ENCODE measurements around the gene NOL8.

NOL8 gene

GRCh38 chr9:92292338-92293074 lies 32.6 kb downstream of the NOL8 start:
- Histone ChIP-seq H3K27me3 (replicated peaks; ENCODE audit: control insufficient read depth, insufficient read depth, low read length) (no peaks in the 10 kb centered on the region), H3K9ac (ENCODE audit: low read length) (peak overlapping the region; percentile 99), H3K4me3 (ENCODE audit: low read length) (peak overlapping the region; percentile 98), H3K4me1 (ENCODE audit: control insufficient read depth, insufficient read depth, low read length) (peaks cover 39% of the 10 kb centered on the region), H3K9me3 (ENCODE audit: control insufficient read depth, low read length) (no peaks in the 10 kb centered on the region), H3K36me3 (ENCODE audit: control insufficient read depth, insufficient read depth, low read length, severe bottlenecking) (peaks cover 39% of the 10 kb centered on the region)
- peak; percentile 42 for DNase-seq (ENCODE audit: low read depth)

DNA sequence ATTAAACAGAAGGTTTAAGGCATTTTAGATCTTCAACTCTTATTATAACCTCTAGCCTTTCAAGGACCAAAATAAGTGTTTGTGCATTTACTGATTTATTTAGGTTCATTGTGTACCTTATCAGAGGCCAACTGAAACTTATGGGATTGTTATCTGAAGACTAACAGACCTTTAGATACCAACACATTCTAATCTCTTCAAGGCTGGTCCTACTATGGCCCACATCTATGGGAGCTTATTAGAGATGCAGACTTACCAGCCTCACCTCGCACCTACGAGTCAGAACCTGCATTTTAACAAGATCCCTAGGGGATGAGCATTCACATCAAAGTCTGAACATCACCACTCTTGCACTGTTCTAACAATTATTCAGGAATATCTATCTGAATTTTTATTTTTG lies 33.6 kb downstream of the NOL8 start:
- peak overlapping the region; percentile 98 for H3K4me3 ChIP-seq (ENCODE audit: low read length)
- peaks cover 39% of the 10 kb centered on the region for H3K4me1 ChIP-seq (ENCODE audit: control insufficient read depth, insufficient read depth, low read length)
- H3K9ac ChIP-seq (ENCODE audit: low read length), result peak overlapping the region; percentile 40
- no peak for DNase-seq (ENCODE audit: low read depth)
- no peaks in the 10 kb centered on the region for H3K27me3 ChIP-seq (replicated peaks; ENCODE audit: control insufficient read depth, insufficient read depth, low read length)
- H3K36me3 ChIP-seq (ENCODE audit: control insufficient read depth, insufficient read depth, low read length, severe bottlenecking), result peaks cover 39% of the 10 kb centered on the region
- no peaks in the 10 kb centered on the region for H3K9me3 ChIP-seq (ENCODE audit: control insufficient read depth, low read length)

- H3K36me3 ChIP-seq (ENCODE audit: control insufficient read depth, insufficient read depth, low read length, severe bottlenecking), result peaks cover 40% of the 10 kb centered on the region
- no peaks in the 10 kb centered on the region for H3K9me3 ChIP-seq (ENCODE audit: control insufficient read depth, low read length)
- peaks cover 39% of the 10 kb centered on the region for H3K4me1 ChIP-seq (ENCODE audit: control insufficient read depth, insufficient read depth, low read length)
- H3K9ac ChIP-seq (ENCODE audit: low read length), result no peak overlapping the region
- H3K4me3 ChIP-seq (ENCODE audit: low read length), result peak overlapping the region; percentile 98
- no peak for DNase-seq (ENCODE audit: low read depth)
- no peaks in the 10 kb centered on the region for H3K27me3 ChIP-seq (replicated peaks; ENCODE audit: control insufficient read depth, insufficient read depth, low read length)
These were observed 34.2 kb downstream of the NOL8 start for GRCh38 chr9:92290785-92291429.

DNA sequence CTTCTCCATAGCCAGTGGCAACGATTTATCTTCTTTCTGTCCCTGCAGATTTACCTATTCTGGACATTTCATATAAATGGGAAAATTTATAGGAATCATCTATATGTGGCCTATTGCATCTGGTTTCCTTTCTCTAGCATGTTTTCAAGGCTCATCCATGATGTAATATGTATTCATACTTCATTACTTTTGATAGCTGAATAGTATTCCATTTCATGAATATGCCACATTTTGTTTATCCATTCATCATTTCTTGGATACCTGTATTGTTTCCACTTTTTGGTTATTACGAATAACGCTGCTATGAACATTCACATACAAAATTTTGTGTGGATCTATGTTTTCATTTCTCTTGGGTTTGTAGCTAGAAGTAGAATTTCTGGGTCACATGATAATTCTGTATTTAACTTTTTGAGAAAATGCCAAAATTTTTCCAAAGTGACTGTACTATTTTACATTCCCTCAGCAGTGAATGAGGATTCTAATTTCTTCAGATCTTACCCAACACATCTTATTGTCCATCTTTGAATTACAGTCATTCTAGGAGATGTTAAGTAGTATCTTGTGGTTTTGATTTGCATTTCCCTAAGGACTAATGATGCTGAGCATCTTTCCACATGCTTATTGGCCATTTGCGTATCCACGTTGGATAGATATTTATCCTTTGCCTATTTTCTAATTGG lies 35.3 kb downstream of the NOL8 start:
- no peak overlapping the region for H3K9ac ChIP-seq (ENCODE audit: low read length)
- peak; percentile 62 for DNase-seq (ENCODE audit: low read depth)
- no peaks in the 10 kb centered on the region for H3K9me3 ChIP-seq (ENCODE audit: control insufficient read depth, low read length)
- H3K4me1 ChIP-seq (ENCODE audit: control insufficient read depth, insufficient read depth, low read length), result peaks cover 34% of the 10 kb centered on the region
- H3K4me3 ChIP-seq (ENCODE audit: low read length), result no peak overlapping the region
- no peaks in the 10 kb centered on the region for H3K27me3 ChIP-seq (replicated peaks; ENCODE audit: control insufficient read depth, insufficient read depth, low read length)
- peaks cover 51% of the 10 kb centered on the region for H3K36me3 ChIP-seq (ENCODE audit: control insufficient read depth, insufficient read depth, low read length, severe bottlenecking)

- H3K4me1 ChIP-seq (ENCODE audit: control insufficient read depth, insufficient read depth, low read length), result peaks cover 8% of the 10 kb centered on the region
- no peak overlapping the region for H3K9ac ChIP-seq (ENCODE audit: low read length)
- H3K4me3 ChIP-seq (ENCODE audit: low read length), result no peak overlapping the region
- H3K27me3 ChIP-seq (replicated peaks; ENCODE audit: control insufficient read depth, insufficient read depth, low read length), result no peaks in the 10 kb centered on the region
- no peaks in the 10 kb centered on the region for H3K9me3 ChIP-seq (ENCODE audit: control insufficient read depth, low read length)
- no peak for DNase-seq (ENCODE audit: low read depth)
- H3K36me3 ChIP-seq (ENCODE audit: control insufficient read depth, insufficient read depth, low read length, severe bottlenecking), result peaks cover 99% of the 10 kb centered on the region
These were observed 45.8 kb downstream of the NOL8 start for GRCh38 chr9:92279302-92279701.

DNA sequence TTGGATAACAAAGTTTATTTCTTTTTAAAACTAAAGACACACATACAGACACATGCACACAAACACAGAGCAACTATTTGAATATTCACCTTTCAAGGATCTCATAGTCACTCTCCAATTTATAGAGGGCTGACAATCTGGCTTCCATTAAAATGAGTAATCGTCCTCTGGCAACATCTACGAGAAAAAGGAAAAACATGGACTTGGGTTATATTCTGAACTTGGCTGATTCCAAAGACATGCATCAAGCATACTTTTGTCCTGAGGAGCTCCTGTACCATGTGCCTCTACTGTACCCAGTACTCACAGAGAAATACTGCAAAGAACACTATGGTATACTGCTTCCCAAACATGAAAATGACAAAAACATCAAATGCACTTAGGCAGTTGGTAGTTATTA lies 47.0 kb downstream of the NOL8 start:
- H3K27me3 ChIP-seq (replicated peaks; ENCODE audit: control insufficient read depth, insufficient read depth, low read length), result no peaks in the 10 kb centered on the region
- no peaks in the 10 kb centered on the region for H3K9me3 ChIP-seq (ENCODE audit: control insufficient read depth, low read length)
- DNase-seq (ENCODE audit: low read depth), result peak; percentile 76
- H3K9ac ChIP-seq (ENCODE audit: low read length), result peak overlapping the region; percentile 3
- peaks cover 8% of the 10 kb centered on the region for H3K4me1 ChIP-seq (ENCODE audit: control insufficient read depth, insufficient read depth, low read length)
- peaks cover 99% of the 10 kb centered on the region for H3K36me3 ChIP-seq (ENCODE audit: control insufficient read depth, insufficient read depth, low read length, severe bottlenecking)
- H3K4me3 ChIP-seq (ENCODE audit: low read length), result no peak overlapping the region

DNA sequence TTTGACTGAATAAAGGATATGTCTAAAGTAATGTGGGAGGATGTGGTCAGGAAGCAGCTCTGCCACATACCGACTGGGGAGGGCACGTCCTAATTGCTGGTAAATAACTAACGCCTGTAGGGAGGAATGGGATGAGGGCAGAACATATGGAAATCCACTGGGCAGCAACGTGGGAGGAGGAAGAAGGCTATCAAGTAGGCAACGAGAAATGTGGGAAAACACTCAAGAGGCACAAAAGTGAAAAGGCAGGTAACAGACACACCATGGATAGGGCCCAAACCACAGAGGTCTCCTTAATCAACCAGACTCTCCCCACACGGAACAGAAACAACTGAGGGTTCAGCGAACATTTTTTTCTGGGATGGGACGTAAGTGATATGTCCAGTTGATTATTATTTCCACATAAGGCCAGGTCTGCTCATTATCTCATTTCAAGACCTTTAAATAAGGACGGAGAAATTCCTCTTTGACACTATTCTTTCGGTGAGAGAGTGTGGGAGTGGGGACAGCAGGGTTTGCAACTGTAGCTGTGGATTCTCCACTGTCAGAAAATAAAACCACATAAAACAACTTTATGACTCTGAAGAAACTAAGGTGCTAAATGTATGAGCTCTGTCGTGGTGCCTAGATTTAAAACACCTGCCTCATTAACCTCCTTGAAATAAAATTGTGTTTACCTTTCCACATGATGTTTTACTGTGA lies 48.7 kb downstream of the NOL8 start:
- Histone ChIP-seq H3K9me3 (ENCODE audit: control insufficient read depth, low read length) (no peaks in the 10 kb centered on the region), H3K27me3 (replicated peaks; ENCODE audit: control insufficient read depth, insufficient read depth, low read length) (no peaks in the 10 kb centered on the region), H3K4me1 (ENCODE audit: control insufficient read depth, insufficient read depth, low read length) (peaks cover 8% of the 10 kb centered on the region), H3K4me3 (ENCODE audit: low read length) (no peak overlapping the region), H3K9ac (ENCODE audit: low read length) (no peak overlapping the region), H3K36me3 (ENCODE audit: control insufficient read depth, insufficient read depth, low read length, severe bottlenecking) (peaks cover 100% of the 10 kb centered on the region)
- DNase-seq (ENCODE audit: low read depth), result no peak

- DNase-seq (ENCODE audit: low read depth), result no peak
- H3K9ac ChIP-seq (ENCODE audit: low read length), result no peak overlapping the region
- H3K36me3 ChIP-seq (ENCODE audit: control insufficient read depth, insufficient read depth, low read length, severe bottlenecking), result peaks cover 100% of the 10 kb centered on the region
- no peaks in the 10 kb centered on the region for H3K9me3 ChIP-seq (ENCODE audit: control insufficient read depth, low read length)
- H3K27me3 ChIP-seq (replicated peaks; ENCODE audit: control insufficient read depth, insufficient read depth, low read length), result no peaks in the 10 kb centered on the region
- no peak overlapping the region for H3K4me3 ChIP-seq (ENCODE audit: low read length)
- H3K4me1 ChIP-seq (ENCODE audit: control insufficient read depth, insufficient read depth, low read length), result peaks cover 8% of the 10 kb centered on the region
These were observed 49.6 kb downstream of the NOL8 start for GRCh38 chr9:92275541-92275940.

- Histone ChIP-seq H3K9me3 (ENCODE audit: control insufficient read depth, low read length) (no peaks in the 10 kb centered on the region), H3K4me1 (ENCODE audit: control insufficient read depth, insufficient read depth, low read length) (peaks cover 6% of the 10 kb centered on the region), H3K36me3 (ENCODE audit: control insufficient read depth, insufficient read depth, low read length, severe bottlenecking) (peaks cover 100% of the 10 kb centered on the region), H3K27me3 (replicated peaks; ENCODE audit: control insufficient read depth, insufficient read depth, low read length) (no peaks in the 10 kb centered on the region), H3K4me3 (ENCODE audit: low read length) (no peak overlapping the region), H3K9ac (ENCODE audit: low read length) (no peak overlapping the region)
- DNase-seq (ENCODE audit: low read depth), result no peak
These were observed 54.6 kb downstream of the NOL8 start for GRCh38 chr9:92270511-92270910.

DNA sequence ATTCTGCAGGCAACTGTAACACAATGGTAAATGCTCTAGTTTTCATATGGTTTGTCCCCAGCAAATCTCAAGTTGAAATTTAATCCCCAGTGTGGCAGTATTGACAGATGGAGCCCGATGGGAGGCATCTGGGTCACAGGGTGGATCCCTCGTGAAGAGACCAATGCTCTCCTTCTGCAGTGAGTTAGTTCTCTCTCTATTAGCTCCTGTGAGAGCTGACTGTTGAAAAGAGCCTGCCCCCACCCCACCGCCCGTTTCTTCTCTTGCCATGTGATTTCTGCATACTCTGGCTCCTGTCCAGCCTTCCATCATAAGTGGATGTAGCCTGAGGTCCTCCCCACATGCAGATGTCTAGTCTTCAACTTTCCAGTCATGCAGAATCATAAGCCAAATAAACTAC lies 58.7 kb downstream of the NOL8 start:
- Histone ChIP-seq H3K9ac (ENCODE audit: low read length) (no peak overlapping the region), H3K27me3 (replicated peaks; ENCODE audit: control insufficient read depth, insufficient read depth, low read length) (no peaks in the 10 kb centered on the region), H3K9me3 (ENCODE audit: control insufficient read depth, low read length) (no peaks in the 10 kb centered on the region), H3K4me1 (ENCODE audit: control insufficient read depth, insufficient read depth, low read length) (peaks cover 14% of the 10 kb centered on the region), H3K4me3 (ENCODE audit: low read length) (no peak overlapping the region), H3K36me3 (ENCODE audit: control insufficient read depth, insufficient read depth, low read length, severe bottlenecking) (peaks cover 100% of the 10 kb centered on the region)
- no peak for DNase-seq (ENCODE audit: low read depth)

DNA sequence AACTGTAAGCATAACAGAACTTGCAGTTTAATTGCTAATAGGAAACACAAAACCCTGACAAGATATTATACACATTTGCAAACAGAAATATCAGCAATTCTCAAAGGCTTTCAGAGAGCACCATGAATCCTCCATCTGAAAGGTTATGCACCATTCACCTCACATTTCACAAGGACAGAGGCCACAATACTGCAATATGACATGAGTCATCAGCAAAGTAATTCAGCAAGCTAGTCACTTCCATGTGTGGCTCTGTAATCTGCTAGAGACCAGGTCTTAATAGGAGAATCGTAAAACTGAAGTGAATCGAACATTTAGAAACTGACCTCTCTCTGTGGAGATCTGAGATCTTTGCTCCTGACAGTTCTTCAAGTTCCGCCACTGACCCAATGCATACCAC lies 60.0 kb downstream of the NOL8 start:
- no peak overlapping the region for H3K4me3 ChIP-seq (ENCODE audit: low read length)
- peaks cover 100% of the 10 kb centered on the region for H3K36me3 ChIP-seq (ENCODE audit: control insufficient read depth, insufficient read depth, low read length, severe bottlenecking)
- peaks cover 14% of the 10 kb centered on the region for H3K4me1 ChIP-seq (ENCODE audit: control insufficient read depth, insufficient read depth, low read length)
- no peaks in the 10 kb centered on the region for H3K9me3 ChIP-seq (ENCODE audit: control insufficient read depth, low read length)
- DNase-seq (ENCODE audit: low read depth), result peak; percentile 25
- no peaks in the 10 kb centered on the region for H3K27me3 ChIP-seq (replicated peaks; ENCODE audit: control insufficient read depth, insufficient read depth, low read length)
- H3K9ac ChIP-seq (ENCODE audit: low read length), result no peak overlapping the region

All from adipocyte (in vitro differentiated cells).